GM11168 (cell line): ENCODE results near the gene ALG12.
"Not testable (repeated sequence)": the region's sequence is repeated elsewhere in the genome, so short reads cannot be mapped to it uniquely, and the experiment has no call there.

Source experiments
- in situ Hi-C: fragments of 300-500 bp; cut with MboI; formaldehyde crosslinking; loops from one replicate; pipeline ENCODE4 v1.12.0; 2022; ENCODE audit warnings: low sequenced_read_pairs; ENCODE audit not compliant: unreplicated experiment

Gene ALG12

GRCh38 chr22:49947296-49947622 is 29.0 kb upstream of the ALG12 start:
- in situ Hi-C loops, result no loop called here

- in situ Hi-C loops, result no loop called here
Measured at GRCh38 chr22:49946612-49947295, 28.5 kb upstream of the ALG12 start.

GRCh38 chr22:49945042-49945794 is 27.0 kb upstream of the ALG12 start:
- in situ Hi-C loops, result not testable (repeated sequence)

- in situ Hi-C loops, result no loop called here
Measured at GRCh38 chr22:49944399-49944891, 26.2 kb upstream of the ALG12 start.

GRCh38 chr22:49943771-49944398 is 25.6 kb upstream of the ALG12 start:
- in situ Hi-C loops, result no loop called here

GRCh38 chr22:49943405-49943765 is 25.1 kb upstream of the ALG12 start:
- in situ Hi-C loops, result no loop called here

GRCh38 chr22:49942565-49943404 is 24.5 kb upstream of the ALG12 start:
- in situ Hi-C loops, result no loop called here

GRCh38 chr22:49941507-49942316 is 23.5 kb upstream of the ALG12 start:
- in situ Hi-C loops, result no loop called here

GRCh38 chr22:49938565-49939136 is 20.4 kb upstream of the ALG12 start:
- in situ Hi-C loops, result no loop called here

- in situ Hi-C loops, result no loop called here
Measured at GRCh38 chr22:49937758-49938564, 19.7 kb upstream of the ALG12 start.

GRCh38 chr22:49936973-49937757 is 18.9 kb upstream of the ALG12 start:
- in situ Hi-C loops, result no loop called here

GRCh38 chr22:49936018-49936972 is 18.1 kb upstream of the ALG12 start:
- in situ Hi-C loops, result no loop called here

- in situ Hi-C loops, result no loop called here
Measured at GRCh38 chr22:49935561-49935960, 17.3 kb upstream of the ALG12 start.

GRCh38 chr22:49934891-49935557 is 16.8 kb upstream of the ALG12 start:
- in situ Hi-C loops, result loop anchor here (5.0 kb wide), 1 partner anchor 92 kb away; no protein-coding TSS in a partner anchor

GRCh38 chr22:49934160-49934890 is 16.1 kb upstream of the ALG12 start:
- in situ Hi-C loops, result loop anchor here (5.0 kb wide), 1 partner anchor 93 kb away; no protein-coding TSS in a partner anchor
